Esophagus muscularis mucosa (tissue), 4 donors: ENCODE measurements around the gene STAT5B.

Experiments used
- EP300 ChIP-seq: sonication (generic); formaldehyde crosslinking; IDR thresholded peaks from one replicate; pipeline ENCODE4 v1.6.1; 2017; ENCODE audit warnings: antibody characterized with exemption
- POLR2A ChIP-seq: fragments of 450-650 bp; IDR thresholded peaks from one replicate; pipeline ENCODE4 v1.6.1; 2017; ENCODE audit warnings: antibody characterized with exemption, moderate library complexity, mild to moderate bottlenecking, low read depth
- POLR2AphosphoS5 ChIP-seq, 2 donors: sonication (generic); formaldehyde crosslinking; IDR thresholded peaks; one replicate each; pipeline ENCODE4 v1.6.1; 2017; ENCODE audit warnings: antibody characterized with exemption in 2 of 2
- TF ChIP-seq, protein P1 (sequence below), 3 experiments: fragments of 200-600 bp in 2 of 3; fragments of 450-650 bp in 1 of 3; sonication (generic) in 2 of 3; IDR thresholded peaks; one replicate each; pipeline ENCODE4 v1.5.1; 2017 to 2019; ENCODE audit warnings: antibody characterized with exemption in 3 of 3, mild to moderate bottlenecking in 2 of 3, moderate library complexity in 1 of 3

DNA sequence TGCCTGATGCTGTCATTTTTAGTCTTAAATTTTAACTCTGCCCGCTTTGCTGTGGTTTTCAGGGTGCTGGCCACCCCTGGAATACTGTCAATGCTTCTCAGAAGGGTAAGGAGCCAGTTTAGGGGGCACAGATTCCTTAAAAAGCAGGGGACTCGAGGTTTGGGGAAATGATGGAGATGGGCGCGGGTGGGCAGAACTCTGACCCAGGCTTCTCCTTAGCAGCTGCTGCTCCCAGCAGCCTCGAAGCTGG is 35.8 kb upstream of the STAT5B start:
- TF ChIP-seq POLR2AphosphoS5 (IDR thresholded peaks at IDR 0.05) (no peak), POLR2A (no peak), EP300 (no peak)
- TF ChIP-seq, protein P1, sequence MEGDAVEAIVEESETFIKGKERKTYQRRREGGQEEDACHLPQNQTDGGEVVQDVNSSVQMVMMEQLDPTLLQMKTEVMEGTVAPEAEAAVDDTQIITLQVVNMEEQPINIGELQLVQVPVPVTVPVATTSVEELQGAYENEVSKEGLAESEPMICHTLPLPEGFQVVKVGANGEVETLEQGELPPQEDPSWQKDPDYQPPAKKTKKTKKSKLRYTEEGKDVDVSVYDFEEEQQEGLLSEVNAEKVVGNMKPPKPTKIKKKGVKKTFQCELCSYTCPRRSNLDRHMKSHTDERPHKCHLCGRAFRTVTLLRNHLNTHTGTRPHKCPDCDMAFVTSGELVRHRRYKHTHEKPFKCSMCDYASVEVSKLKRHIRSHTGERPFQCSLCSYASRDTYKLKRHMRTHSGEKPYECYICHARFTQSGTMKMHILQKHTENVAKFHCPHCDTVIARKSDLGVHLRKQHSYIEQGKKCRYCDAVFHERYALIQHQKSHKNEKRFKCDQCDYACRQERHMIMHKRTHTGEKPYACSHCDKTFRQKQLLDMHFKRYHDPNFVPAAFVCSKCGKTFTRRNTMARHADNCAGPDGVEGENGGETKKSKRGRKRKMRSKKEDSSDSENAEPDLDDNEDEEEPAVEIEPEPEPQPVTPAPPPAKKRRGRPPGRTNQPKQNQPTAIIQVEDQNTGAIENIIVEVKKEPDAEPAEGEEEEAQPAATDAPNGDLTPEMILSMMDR (IDR thresholded peaks at IDR 0.05) = no peak
